HG03039 (cell line): ENCODE data around the gene KRT86.
"Not testable (repeated sequence)": the region's sequence is repeated elsewhere in the genome, so short reads cannot be mapped to it uniquely, and the experiment has no call there.

Source experiments
- ATAC-seq: cut with Tn5 transposase; IDR thresholded peaks from one replicate; pipeline ENCODE4 v1.9.1; 2021; ENCODE audit warnings: mild to moderate bottlenecking, moderate library complexity; ENCODE audit not compliant: unreplicated experiment

KRT86 gene

DNA sequence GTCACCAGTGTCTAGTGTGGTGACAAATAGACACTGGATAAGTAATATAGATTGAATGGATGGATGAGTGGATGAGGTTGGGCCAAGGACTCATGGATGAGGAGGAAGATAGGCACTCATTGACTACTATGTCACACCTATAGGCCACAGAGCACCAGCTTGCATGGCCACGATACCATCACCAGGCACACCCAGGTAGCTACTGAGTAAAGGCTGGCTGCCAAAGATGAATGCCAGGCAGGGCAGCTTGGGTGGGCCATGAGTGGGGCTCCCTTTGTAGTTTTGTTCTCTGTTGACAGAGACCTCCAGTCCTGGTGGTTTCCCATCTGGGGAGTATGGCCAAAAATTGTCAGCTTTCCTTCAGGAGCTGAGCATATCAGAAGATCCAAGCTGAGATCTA lies 57.9 kb downstream of the KRT86 start:
- no peak for ATAC-seq

DNA sequence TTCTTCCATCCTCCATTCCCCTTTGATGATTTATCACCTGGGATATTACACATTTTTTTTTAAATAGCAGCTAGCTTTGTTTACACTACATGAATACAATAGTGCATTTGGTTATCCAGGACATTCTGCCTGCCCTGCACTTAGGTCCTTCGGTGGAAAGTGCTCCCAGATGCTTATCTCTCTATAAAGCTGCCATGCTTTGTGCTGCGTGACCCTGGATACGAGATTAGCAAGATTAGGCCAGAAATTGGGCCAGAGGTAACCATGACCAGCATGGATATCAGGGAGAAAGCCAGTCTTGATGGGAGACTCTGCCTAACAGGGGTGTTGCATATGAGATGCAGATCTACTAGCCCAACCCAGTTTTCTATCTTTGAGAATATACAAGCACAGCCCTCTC lies 58.9 kb downstream of the KRT86 start:
- no peak for ATAC-seq

DNA sequence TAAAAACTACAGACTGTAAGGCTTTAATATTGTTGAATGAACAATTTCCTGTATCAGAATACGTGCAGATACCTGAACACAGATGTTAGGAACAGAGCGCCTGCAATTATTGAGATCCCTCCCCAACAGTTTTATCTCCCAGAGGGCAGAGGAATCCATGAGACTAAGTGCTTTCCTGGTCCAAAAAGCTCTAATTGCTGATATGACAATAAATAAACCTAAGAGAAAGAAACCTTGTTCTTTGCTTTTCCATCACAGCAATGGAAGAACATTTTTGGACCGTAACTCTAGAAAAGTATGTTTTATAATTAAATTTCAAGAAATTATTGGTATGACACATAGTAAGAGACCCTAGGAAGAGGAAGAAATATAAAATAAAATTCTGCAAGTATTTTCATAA lies 59.7 kb downstream of the KRT86 start:
- no peak for ATAC-seq

DNA sequence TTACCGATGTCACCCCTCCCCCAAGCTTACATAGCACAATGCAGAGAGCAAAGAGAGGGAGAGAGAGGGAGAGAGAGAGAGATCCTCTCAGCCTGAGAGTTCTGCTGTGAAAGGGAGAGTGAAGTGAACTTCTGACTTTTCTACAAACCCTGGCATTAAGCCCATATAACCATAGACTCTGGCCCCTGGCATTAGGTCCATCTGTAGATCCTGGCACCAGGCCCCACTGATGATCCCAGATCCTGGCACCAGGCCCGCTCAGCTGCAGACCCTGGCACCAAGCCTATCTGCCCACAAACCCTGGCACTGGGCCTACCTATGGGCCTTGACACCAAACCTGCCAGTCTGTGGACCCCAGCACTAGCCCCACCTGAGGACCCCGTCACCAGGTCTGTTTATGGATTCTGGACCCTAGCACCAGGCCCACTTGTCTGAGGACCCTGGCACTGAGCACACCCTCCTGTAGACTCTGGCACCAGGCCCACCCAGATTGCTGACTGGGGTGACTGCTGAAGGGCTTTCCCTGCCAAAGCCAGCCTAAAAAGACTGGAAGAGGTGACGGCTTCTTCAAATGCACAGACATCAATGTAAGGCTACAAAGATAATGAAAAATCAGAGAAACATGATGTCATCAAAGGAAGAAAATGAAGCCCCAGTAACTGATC lies 61.3 kb downstream of the KRT86 start:
- no peak for ATAC-seq

DNA sequence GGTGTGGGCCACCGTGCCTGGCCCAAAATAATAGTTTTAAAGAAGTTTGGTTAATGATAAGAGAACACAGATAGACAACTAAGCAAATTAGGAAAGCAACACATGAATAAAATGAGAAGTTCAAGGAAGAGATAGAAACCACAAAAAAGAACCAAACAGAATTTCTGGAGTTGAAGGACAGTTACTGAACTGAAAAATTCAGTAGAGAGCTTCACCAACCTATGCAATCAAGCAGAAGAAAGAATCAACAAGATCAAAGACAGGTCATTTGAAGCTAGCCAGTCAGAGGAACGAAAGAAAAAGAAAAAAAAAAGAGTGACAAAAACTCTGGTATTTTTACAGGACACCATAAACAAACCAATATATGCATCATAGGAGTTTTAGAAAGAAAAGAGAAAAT lies 62.2 kb downstream of the KRT86 start:
- ATAC-seq = no peak

DNA sequence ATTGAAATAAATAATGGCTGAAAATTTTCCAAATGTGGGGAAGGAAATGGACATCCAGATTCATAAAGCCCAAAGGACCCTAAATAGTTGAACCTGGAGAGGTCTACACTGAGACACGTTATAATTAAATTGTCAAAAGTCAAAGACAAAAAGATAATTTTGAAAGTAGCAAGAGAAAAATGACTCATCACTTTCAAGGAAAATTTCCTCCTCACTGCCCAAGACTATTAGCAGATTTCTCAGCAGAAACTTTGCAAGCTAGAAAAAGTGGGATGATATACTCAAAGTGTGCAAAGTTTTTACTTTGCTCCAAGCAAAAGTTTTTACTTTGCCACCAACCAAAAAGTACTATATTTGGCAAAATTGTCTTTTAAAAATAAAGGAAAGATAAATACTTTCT lies 62.6 kb downstream of the KRT86 start:
- ATAC-seq = no peak

DNA sequence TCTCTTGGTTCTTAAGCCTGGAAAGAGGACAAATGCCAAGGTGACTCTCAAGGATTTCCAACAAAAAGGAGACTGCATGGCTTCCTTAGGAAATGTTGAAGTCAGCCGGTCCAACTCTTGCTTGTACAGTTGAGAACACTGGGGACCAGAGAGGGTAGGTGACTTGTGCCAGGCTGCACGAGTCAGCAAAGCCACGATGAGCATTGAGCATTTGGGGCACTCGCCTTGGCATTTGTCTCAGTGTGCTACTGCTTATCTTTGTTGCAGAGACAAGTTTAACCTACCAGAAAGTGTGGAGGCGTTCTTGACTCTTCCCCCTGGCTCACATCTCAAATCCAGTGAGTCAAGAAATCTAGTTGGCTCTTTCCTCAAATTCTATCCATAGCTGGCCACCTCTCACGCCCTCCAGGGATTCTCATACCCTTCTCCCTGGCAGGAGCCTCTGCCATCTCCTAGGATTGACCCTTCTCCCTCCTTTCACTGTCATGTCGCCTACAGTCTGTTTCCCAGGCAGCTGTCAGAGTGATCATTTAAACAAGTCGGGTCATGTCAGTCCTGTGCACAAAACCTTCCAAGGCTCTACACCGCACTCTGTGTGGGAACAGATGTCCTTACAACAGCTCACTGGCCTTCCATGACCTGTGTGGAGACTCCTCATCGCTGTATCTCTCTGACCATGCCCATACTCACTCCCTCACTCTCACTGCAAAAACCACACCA lies 64.0 kb downstream of the KRT86 start:
- ATAC-seq = no peak

DNA sequence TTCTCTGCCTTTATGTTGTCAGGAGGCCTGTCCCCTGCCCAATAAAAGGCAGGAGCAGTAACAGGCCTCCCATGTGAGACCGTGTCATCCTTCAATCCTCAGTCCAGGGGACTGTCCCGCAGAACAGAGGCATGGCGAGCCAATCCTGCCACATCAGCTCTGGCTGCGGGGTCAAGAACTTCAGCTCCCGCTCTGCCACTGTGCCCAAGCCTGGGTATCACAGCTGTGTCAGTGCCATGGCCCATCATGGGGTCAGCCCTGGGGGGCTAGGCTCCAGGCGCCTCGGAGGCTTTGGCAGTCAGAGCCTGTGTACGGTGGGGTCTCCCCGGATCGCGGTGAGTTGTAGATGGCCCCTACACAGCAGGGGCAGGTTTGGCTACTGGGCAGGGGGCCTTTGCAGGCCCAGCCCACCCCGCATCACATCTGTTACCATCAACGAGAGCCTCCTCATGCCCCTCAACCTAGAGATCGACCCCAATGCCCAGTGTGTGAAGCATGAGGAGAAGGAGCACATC lies 66.7 kb downstream of the KRT86 start:
- no peak for ATAC-seq

DNA sequence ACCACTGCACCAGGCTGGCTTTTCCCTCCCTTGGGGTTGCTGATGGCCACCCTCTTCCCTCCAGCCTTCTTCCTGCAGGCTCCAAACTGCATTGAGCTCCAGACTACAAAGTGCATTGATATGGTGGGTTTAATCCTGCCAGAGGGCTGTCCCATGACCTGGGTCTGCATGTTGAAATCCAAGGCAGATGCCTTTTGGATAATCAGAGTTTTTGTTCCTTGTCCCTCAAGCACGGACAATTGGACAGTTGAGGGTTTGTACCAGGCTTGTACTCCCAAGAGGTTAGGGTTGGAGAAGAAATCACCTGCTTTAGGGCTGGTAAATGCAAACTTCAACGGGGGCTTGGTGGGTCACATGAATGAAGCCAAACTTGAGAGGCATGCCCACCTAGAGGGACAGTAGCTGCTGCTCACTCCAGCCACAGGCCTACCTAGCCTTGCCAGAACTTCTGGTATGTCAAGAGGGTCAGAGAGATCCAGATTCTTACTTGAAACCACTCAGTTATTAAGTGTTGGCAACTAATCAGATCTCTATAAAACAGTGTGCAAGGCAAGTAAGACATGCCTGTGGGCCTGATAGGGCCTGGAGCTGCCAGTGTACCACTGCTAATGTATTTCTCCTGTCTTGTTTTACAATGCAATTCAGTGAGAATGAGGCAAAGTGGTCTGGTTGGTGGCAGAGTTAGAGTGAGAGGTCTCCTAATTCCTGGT lies 68.5 kb downstream of the KRT86 start:
- no peak for ATAC-seq

DNA sequence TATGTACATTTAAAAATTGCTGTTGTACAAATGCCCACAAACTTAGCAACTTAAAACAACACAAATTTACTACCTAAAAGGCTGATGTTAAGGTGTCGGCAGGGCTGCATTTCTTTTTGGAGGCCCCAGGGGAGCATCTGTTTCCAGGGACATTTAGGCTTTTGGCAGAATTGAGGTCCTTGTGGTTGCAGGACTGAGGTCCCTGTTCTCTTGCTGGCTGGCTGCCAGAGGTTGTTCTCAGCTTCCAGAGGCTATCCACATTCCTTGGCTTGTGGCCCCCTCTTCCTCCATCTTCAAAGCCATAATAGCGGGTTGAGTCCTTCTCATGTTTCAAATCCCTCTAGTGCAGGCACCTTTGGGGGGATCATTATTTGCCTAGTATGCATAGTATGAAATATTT lies 69.1 kb downstream of the KRT86 start:
- ATAC-seq = no peak

DNA sequence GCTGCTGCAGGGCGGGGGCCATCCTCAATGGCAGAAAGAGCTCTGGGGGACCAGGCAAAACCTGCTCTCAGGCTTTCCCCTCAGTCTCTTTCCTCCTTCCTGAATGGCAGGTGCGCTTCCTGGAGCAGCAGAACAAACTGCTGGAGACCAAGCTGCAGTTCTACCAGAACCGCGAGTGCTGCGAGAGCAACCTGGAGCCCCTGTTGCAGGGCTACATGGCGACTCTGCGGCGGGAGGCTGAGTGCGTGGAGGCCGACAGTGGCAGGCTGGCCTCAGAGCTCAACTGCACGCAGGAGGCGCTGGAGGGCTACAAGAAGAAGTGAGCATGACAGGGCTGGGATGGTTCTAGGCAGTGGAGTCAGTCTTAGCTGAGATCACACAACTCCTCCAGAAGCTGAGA lies 69.7 kb downstream of the KRT86 start:
- no peak for ATAC-seq

DNA sequence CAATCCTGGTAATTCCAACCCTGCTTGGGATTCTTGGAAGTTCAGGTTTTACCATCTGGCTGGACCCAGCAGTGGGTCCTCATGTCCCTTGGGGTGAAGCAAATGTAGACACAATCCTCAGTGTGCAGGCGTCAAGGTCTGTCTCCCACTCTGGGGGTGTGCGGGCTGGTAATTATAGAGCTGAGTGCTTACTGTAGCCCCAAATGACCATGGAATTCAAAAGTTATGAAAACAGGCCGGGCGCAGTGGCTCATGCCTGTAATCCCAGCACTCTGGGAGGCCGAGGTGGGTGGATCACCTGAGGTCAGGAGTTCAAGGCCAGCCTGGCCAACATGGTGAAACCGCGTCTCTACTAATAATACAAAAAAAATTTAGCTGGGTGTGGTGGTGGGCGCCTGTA lies 70.6 kb downstream of the KRT86 start:
- not testable (repeated sequence) for ATAC-seq

DNA sequence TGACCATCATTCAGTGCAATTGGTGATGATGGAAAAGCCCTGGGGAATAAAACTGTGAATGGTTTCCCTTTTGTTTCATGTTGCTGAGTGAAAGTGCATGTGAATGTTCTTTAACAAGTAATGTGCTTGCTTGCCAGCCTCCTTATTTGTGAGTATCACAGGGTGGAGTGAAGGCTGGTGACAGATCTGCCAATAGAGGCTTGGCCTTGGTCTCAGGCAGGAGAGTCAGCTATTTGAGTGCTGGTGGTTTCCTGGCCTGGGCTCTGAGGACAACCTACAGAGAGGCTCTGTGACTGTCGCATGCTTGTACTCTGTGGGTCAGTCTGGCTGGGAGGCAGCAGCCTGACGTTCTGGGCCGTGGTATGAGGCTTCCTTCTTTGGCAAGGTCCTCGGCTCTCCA lies 72.1 kb downstream of the KRT86 start:
- no peak for ATAC-seq

DNA sequence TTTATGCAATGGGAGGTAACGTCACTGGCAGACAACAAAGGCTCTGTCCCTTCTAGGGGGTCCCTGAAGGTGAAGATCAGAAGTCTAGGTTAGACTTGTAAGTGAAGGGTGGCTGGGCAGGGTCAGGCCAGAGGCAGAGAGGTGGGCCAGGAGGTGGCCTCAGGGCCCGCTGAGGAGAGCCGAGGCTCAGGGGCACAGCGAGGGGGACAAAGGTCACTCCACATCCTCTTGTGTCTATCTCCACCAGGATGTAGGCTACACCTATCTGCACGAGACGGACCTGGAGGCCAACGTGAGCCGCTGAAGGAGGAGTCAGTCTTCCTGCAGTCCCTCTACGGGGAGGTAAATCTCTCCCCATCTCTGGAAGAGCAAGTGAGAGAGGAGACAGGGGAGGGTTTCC lies 72.6 kb downstream of the KRT86 start:
- ATAC-seq = no peak

DNA sequence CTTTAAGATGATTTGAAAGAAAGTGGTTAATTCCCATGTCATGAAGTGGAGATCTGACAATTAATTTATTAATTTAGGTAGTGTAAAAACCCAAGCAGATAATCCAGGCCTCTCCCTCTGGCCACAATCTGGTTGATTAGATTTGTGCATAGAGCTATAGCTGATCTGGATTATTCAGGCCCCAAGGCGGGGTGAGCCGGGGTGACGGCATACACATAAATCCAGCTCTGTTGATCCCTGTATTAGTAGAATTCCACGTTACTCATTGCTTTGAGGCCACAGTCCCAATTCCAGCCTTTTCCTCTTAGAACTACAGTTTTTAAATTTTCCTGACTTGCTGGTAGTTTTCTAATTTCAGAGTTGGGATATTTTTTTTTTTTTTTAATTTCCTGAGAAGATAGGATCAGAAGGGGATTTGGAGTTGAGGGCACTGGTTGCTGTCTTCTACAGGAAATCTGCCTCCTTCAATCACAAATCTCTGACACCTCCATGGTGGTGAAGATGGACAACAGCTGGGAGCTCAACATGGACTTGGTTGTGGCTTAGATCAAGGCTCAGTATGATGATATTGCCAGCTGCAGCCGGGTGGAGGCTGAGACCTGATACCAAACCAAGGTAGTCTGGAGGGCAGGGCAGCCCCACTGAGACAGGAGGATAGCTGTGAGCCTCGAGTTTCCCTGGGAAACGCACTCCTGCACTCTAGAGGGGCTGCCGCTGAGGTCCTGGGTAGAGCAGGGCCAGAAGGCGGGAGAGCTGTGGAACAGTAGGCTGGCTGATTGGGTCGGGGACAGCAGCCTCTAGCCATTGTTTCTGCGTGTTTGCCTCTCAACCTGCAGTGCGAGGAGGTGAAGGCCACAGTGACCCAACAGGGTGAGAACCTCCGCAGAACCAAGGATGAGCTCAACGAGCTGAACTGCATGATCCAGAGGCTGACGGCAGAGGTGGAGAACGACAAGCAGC lies 73.4 kb downstream of the KRT86 start:
- no peak for ATAC-seq

DNA sequence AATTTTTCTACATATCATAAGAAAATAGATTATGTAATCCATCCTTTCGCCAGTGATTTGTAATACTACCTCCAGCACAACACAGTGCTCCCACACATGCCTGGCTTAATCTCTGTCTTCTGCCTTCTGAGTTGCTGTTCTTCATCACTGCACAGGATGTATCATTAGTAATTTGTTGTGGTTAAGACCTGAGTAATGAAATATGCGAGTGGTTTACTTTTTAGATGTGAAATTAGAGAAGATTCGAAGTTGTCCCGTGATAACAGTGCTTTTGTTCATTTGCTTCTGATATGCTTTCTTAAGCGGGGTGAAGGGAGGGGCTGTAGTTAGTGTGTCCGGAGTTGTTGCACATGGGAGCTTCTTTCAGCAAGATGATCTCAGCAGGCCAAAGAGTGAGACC lies 74.8 kb downstream of the KRT86 start:
- no peak for ATAC-seq

DNA sequence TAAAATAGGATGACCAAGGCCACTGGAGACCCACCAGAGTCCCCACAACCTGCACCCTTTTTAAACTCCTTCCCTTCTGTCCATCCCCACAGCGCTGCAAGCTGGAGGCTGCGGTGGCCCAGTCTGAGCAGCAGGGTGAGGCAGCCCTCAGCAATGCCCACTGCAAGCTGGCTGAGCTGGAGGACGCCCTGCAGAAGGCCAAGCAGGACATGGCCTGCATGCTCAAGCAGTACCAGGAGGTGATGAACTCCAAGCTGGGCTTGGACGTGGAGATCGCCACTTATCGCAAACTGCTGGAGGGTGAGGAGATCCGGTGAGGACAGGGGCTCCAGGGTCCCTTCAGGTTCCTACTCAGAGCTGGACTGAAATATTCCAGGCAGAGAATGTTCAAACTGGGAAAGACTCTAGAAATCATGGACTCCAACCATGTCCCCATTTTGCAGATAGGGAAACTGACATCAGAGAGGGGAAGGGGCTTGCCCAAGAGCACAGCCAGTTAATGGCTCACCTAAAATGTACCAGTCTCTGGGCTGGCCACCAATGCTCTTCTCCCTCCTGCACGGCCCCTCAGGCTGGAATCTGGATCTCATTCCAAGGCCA lies 75.7 kb downstream of the KRT86 start:
- ATAC-seq = no peak

DNA sequence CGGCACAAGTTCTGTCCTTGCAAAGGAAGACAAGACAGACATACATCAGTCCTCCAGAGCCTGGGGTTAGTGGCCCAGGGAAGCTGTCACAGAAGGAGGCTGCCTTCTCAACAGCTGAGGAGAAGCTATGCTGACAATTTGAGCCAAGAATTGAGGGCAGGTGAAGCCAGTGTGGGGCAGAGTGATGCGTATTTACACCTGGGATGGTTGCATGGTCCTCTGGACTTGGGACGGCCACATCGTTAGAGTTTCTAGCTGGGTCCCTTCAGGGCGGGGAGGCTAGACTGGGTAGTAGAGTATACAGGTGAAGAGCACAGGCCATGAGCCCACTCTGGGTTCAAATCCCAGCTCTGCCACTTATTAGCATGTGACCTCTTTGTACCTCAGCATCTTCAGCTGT lies 76.3 kb downstream of the KRT86 start:
- ATAC-seq = no peak

DNA sequence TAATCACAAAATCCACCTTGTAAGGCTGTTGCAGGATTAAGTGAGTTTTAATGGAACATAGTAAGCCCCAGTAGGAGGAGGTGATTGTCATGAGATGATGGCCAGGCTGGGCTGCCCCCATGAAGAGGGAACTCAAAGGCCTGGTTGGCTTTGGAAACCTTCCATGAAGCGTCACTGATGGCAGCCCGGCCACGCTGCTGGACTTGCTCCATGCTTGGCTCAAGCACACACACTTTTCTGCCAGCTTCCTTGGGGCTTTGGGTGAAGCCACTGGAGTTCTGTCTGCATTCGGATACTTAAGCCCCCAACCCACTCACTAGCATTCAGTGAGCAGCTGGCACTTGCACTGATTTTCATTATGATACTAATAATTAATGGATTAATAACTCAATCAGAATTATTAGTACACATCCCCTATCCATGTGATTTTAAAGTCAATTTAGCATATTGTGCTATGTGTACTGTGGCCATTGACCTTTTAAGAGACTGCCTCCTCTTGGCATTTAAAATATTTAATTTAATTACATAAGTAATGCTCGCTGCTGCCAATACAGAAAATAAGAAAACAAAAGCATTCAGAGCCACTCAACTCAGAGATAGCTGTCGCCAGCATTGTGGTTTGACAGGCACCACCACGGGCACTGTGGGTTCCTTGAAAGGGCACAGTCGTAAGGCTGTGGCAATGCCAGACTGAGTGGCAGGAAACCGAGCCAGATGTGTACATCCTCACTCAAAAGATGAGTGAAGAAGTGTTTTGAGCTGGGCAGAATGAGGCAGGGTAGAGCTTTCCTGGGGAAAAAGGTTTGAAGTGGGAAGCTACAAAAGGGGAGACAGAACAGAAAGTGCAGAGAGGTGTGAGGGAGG lies 77.0 kb downstream of the KRT86 start:
- ATAC-seq = no peak

DNA sequence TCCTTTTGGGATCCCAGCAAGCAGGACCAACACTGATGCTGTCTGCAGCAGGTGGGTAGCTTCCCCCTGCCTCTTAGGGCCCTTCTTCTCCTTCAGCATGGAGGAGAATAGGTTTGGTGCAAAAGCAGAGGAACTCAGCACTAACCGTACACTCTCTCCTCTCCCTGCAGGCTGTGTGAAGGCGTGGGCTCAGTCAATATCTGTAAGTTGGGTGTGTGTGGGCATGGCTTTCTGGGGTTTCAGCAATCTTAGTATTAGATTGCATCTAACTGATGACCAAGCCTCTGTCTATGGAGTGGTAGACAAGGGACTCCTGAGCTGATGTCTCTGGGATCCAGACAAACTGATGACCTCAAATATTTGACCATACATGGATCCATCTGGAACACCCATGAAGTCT lies 78.5 kb downstream of the KRT86 start:
- ATAC-seq = no peak
